ENCODE results near the gene LBP. TPM values are rescaled to one million over a fixed set of nuclear protein-coding genes. Genes with fewer than 3 reads are reported as not detected.
"Not testable (repeated sequence)": the region's sequence is repeated elsewhere in the genome, so short reads cannot be mapped to it uniquely, and the experiment has no call there.

Gene LBP
- total RNA-seq, 1 donor, result 1.8 TPM

DNA sequence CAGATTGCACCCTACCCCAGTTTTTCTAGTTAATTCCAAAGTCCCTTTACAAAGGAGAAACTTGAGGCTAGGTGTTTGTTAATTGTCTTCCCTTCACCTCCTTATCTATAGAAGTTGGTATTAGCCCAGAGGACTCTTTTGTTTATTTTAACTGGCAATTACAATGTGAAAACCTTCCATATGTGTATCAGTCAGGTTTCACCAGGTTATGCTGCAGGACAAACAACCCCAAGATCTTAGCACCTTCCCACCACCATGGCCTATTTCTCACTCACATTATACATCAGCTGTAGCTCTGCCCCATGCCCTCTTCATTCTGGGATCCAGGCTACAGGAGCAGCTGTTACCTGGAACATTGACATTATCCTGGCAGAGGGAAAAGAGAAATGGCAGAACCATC, 57.7 kb downstream of the LBP start:
- no peaks in the 10 kb centered on the region for H3K9me3 ChIP-seq (ENCODE audit: low read depth, low read length)
- H3K36me3 ChIP-seq (ENCODE audit: insufficient read depth, low read length), result no peaks in the 10 kb centered on the region
- DNase-seq (ENCODE audit: insufficient read length, low spot score, missing footprints), result peak; percentile 58
- H4K20me1 ChIP-seq (ENCODE audit: insufficient read depth, low read length), result no peaks in the 10 kb centered on the region
- H3K27me3 ChIP-seq (ENCODE audit: insufficient read depth, low read length), result no peaks in the 10 kb centered on the region
- no peak overlapping the region for H3K27ac ChIP-seq (ENCODE audit: low read depth, low read length)
- H3K4me3 ChIP-seq (ENCODE audit: insufficient read depth, low read length), result no peak overlapping the region
- H2AFZ ChIP-seq (ENCODE audit: low read length), result no peak overlapping the region
- TF ChIP-seq, protein P1, sequence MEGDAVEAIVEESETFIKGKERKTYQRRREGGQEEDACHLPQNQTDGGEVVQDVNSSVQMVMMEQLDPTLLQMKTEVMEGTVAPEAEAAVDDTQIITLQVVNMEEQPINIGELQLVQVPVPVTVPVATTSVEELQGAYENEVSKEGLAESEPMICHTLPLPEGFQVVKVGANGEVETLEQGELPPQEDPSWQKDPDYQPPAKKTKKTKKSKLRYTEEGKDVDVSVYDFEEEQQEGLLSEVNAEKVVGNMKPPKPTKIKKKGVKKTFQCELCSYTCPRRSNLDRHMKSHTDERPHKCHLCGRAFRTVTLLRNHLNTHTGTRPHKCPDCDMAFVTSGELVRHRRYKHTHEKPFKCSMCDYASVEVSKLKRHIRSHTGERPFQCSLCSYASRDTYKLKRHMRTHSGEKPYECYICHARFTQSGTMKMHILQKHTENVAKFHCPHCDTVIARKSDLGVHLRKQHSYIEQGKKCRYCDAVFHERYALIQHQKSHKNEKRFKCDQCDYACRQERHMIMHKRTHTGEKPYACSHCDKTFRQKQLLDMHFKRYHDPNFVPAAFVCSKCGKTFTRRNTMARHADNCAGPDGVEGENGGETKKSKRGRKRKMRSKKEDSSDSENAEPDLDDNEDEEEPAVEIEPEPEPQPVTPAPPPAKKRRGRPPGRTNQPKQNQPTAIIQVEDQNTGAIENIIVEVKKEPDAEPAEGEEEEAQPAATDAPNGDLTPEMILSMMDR (IDR thresholded peaks at IDR 0.05; ENCODE audit: extremely low read depth, low read depth, low read length), result no peak
- no peaks in the 10 kb centered on the region for H3K79me2 ChIP-seq (ENCODE audit: insufficient read depth, low read length)
- H3K4me1 ChIP-seq (ENCODE audit: insufficient read depth, low read length), result no peaks in the 10 kb centered on the region
- no peak overlapping the region for H3K4me2 ChIP-seq (ENCODE audit: insufficient read depth, low read length)

DNA sequence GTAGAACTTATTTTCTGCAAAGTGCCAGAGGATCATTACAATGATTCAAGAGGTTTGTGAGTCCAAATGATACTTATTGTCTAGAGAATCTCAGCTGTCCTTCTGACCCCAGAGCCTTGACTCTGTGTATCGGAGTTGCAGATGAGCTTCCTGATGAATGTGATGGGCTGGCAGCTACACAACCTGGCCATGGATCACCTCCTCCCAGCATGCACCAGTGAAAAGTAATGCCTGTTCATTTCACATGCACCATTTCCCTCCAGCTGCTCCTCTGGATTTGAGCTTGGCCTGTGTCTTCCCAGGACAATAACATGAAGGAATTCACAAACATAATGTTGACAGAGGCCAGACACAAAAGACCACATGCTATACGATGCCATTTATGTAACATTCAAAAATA, 58.9 kb downstream of the LBP start:
- Histone ChIP-seq H4K20me1 (ENCODE audit: insufficient read depth, low read length) (no peaks in the 10 kb centered on the region), H3K4me2 (ENCODE audit: insufficient read depth, low read length) (no peak overlapping the region), H3K79me2 (ENCODE audit: insufficient read depth, low read length) (no peaks in the 10 kb centered on the region), H3K9me3 (ENCODE audit: low read depth, low read length) (no peaks in the 10 kb centered on the region), H3K27ac (ENCODE audit: low read depth, low read length) (no peak overlapping the region), H3K27me3 (ENCODE audit: insufficient read depth, low read length) (no peaks in the 10 kb centered on the region), H3K36me3 (ENCODE audit: insufficient read depth, low read length) (peaks cover under 1% of the 10 kb centered on the region), H2AFZ (ENCODE audit: low read length) (no peak overlapping the region), H3K4me3 (ENCODE audit: insufficient read depth, low read length) (no peak overlapping the region), H3K4me1 (ENCODE audit: insufficient read depth, low read length) (no peaks in the 10 kb centered on the region)
- TF ChIP-seq, protein P1 (IDR thresholded peaks at IDR 0.05; ENCODE audit: extremely low read depth, low read depth, low read length), result no peak
- no peak for DNase-seq (ENCODE audit: insufficient read length, low spot score, missing footprints)

DNA sequence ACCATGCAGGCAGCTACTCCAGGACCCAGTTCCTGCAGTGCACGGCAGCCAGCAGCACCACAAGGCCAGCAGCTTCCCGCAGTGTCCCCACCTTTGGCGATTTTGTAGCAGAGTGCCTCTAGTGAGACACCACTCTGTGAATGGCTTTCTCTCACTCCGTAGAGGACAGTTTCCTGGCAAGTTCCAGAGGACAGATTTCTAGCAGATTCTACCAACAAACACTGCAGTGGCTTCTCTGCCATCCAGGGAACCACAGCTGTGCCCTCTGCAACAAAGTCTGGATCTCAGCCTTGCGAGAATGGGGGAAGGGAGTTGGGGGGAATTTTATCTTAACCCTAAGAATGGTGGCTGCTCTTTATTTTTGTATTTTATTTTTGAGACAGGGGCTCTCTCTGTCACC, 60.2 kb downstream of the LBP start:
- peaks cover 3% of the 10 kb centered on the region for H3K36me3 ChIP-seq (ENCODE audit: insufficient read depth, low read length)
- no peaks in the 10 kb centered on the region for H4K20me1 ChIP-seq (ENCODE audit: insufficient read depth, low read length)
- H3K27me3 ChIP-seq (ENCODE audit: insufficient read depth, low read length), result no peaks in the 10 kb centered on the region
- H3K9me3 ChIP-seq (ENCODE audit: low read depth, low read length), result no peaks in the 10 kb centered on the region
- DNase-seq (ENCODE audit: insufficient read length, low spot score, missing footprints), result no peak
- H3K4me3 ChIP-seq (ENCODE audit: insufficient read depth, low read length), result no peak overlapping the region
- H3K79me2 ChIP-seq (ENCODE audit: insufficient read depth, low read length), result no peaks in the 10 kb centered on the region
- no peak overlapping the region for H2AFZ ChIP-seq (ENCODE audit: low read length)
- H3K4me2 ChIP-seq (ENCODE audit: insufficient read depth, low read length), result no peak overlapping the region
- TF ChIP-seq, protein P1 (IDR thresholded peaks at IDR 0.05; ENCODE audit: extremely low read depth, low read depth, low read length), result no peak
- H3K27ac ChIP-seq (ENCODE audit: low read depth, low read length), result no peak overlapping the region
- H3K4me1 ChIP-seq (ENCODE audit: insufficient read depth, low read length), result no peaks in the 10 kb centered on the region

DNA sequence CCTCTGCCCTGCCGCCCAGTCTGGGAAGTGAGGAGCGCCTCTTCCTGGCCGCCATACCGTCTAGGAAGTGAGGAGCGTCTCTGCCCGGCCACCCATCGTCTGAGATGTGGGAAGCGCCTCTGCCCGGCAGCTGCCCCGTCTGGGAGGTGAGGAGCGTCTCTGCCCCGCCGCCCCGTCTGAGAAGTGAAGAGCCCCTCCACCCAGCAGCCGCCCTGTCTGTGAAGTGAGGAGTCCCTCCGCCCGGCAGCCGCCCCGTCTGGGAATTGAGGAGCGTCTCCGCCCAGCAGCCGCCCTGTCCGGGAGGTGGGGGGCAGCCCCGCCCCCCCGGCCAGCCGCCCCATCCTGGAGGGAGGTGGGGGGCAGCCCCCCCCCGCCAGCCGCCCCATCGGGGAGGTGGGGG, 61.0 kb downstream of the LBP start:
- peaks cover 3% of the 10 kb centered on the region for H3K36me3 ChIP-seq (ENCODE audit: insufficient read depth, low read length)
- H3K4me1 ChIP-seq (ENCODE audit: insufficient read depth, low read length), result no peaks in the 10 kb centered on the region
- H3K4me3 ChIP-seq (ENCODE audit: insufficient read depth, low read length), result no peak overlapping the region
- H4K20me1 ChIP-seq (ENCODE audit: insufficient read depth, low read length), result no peaks in the 10 kb centered on the region
- no peaks in the 10 kb centered on the region for H3K79me2 ChIP-seq (ENCODE audit: insufficient read depth, low read length)
- no peak overlapping the region for H3K4me2 ChIP-seq (ENCODE audit: insufficient read depth, low read length)
- H3K9me3 ChIP-seq (ENCODE audit: low read depth, low read length), result no peaks in the 10 kb centered on the region
- no peak overlapping the region for H2AFZ ChIP-seq (ENCODE audit: low read length)
- H3K27me3 ChIP-seq (ENCODE audit: insufficient read depth, low read length), result no peaks in the 10 kb centered on the region
- no peak for DNase-seq (ENCODE audit: insufficient read length, low spot score, missing footprints)
- TF ChIP-seq, protein P1 (IDR thresholded peaks at IDR 0.05; ENCODE audit: extremely low read depth, low read depth, low read length), result no peak
- H3K27ac ChIP-seq (ENCODE audit: low read depth, low read length), result no peak overlapping the region

DNA sequence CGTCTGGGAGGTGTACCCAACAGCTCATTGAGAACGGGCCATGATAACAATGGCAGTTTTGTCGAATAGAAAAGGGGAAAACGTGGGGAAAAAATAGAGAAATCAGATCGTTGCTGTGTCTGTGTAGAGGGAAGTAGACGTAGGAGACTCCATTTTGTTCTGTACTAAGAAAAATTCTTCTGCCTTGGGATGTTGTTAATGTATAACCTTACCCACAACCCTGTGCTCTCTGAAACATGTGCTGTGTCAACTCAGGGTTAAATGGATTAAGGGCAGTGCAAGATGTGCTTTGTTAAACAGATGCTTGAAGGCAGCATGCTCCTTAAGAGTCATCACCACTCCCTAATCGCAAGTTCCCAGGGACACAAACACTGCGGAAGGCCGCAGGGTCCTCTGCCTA, 61.5 kb downstream of the LBP start:
- H3K4me3 ChIP-seq (ENCODE audit: insufficient read depth, low read length); H3K4me1 ChIP-seq (ENCODE audit: insufficient read depth, low read length); H3K9me3 ChIP-seq (ENCODE audit: low read depth, low read length); H4K20me1 ChIP-seq (ENCODE audit: insufficient read depth, low read length); H2AFZ ChIP-seq (ENCODE audit: low read length); H3K36me3 ChIP-seq (ENCODE audit: insufficient read depth, low read length); H3K79me2 ChIP-seq (ENCODE audit: insufficient read depth, low read length); H3K27me3 ChIP-seq (ENCODE audit: insufficient read depth, low read length); H3K4me2 ChIP-seq (ENCODE audit: insufficient read depth, low read length); H3K27ac ChIP-seq (ENCODE audit: low read depth, low read length); DNase-seq (ENCODE audit: insufficient read length, low spot score, missing footprints): not testable (repeated sequence)

Data from osteoblast (primary cell).